Pancreas (tissue), 10 donors: ENCODE data around the gene ADM2. TPM values are rescaled to one million over a fixed set of nuclear protein-coding genes. Genes with fewer than 3 reads are reported as not detected.
A peak's percentile ranks its signal among the peaks of the same experiment; 100 is the strongest.

Experiments
- ATAC-seq, 4 donors: fragments of 200-7000 bp; cut with Tn5 transposase; one replicate each; pipeline versions ENCODE4 v1.8.0 to v1.9.1; 2020; ENCODE audit warnings: mild to moderate bottlenecking in 4 of 4, moderate library complexity in 4 of 4
- DNase-seq, 6 donors: peaks; one replicate each; pipeline ENCODE4 v3.0.0-alpha.2; 2020
- FAIRE-seq: peaks from 2 replicates; lab custom pipeline; 2012; peaks lifted over from hg19 to GRCh38; lab: Jason Lieb, UNC
- H3K27ac ChIP-seq, 4 donors: fragments of 200-600 bp; sonication (generic); 1 replicate in 3 of 4; 2 replicates in 1 of 4; pipeline versions ENCODE4 v1.5.0 to v1.8.0; 2020
- H3K27me3 ChIP-seq, 4 donors: fragments of 200-600 bp; one replicate each; pipeline ENCODE4 v1.8.0; 2021
- H3K36me3 ChIP-seq, 3 donors: fragments of 200-600 bp; sonication (generic) in 1 of 3; one replicate each; pipeline versions ENCODE4 v1.5.0 to v1.8.0; 2020 to 2021
- H3K4me1 ChIP-seq, 3 donors: fragments of 200-600 bp; one replicate each; pipeline ENCODE4 v1.8.0; 2021
- H3K4me3 ChIP-seq, 4 donors: fragments of 200-600 bp; sonication (generic) in 2 of 4; one replicate each; pipeline versions ENCODE4 v1.5.0 to v1.8.0; 2020 to 2021
- H3K9me3 ChIP-seq, 4 donors: fragments of 200-600 bp; one replicate each; pipeline ENCODE4 v1.8.0; 2021
- WGBS, 2 donors: extraction: QIAGEN DNeasy Blood & Tissue Kit; methylation state at CpG; one replicate each; pipeline ENCODE4 v1.1.7; 2013; 5-methylcytosine and 5-hydroxymethylcytosine counted together
- intact Hi-C, 3 donors: fragments of 100-400 bp; cut with DNase I; formaldehyde crosslinking; loops; one replicate each; pipeline versions ENCODE4 v1.11.1 to v1.14.2; 2022
- polyA plus RNA-seq, 2 donors: library from polyadenylated mRNA; stranded (reverse); fragments of 200-250 nt; gene quantifications; one replicate each; pipeline ENCODE4 v1.2.3, GENCODE V29; 2013
- total RNA-seq, 6 donors: library from RNA; stranded (reverse); fragmentation: NEBNext Ultra II Directional in 4 of 6; extraction: Animal tissue kit (Norgen Biotek cat#: 25700) in 4 of 6; gene quantifications; one replicate each; pipeline versions ENCODE4 v1.2.1 to v1.2.4, GENCODE V29; 2021 to 2023
- TF ChIP-seq, protein P1 (sequence below), 4 donors: fragments of 200-600 bp; sonication (generic) in 3 of 4; IDR thresholded peaks; one replicate each; pipeline versions ENCODE4 v1.5.0 to v1.8.0; 2021; ENCODE audit warnings: antibody characterized with exemption in 4 of 4
- donor health status: healthy with polysubstance abuse.
- donor health status: DM: no; HTN: no; CAD: no; lungs with moderate emphysema.
- donor health status: DM: no; HTN: no; CAD: no.
- donor health status: control.
- donor health status: control.
- donor health status: Bipolar disorder and iron deficiency.
- donor health status: DM: yes; HTN: yes; CAD: no.
- donor health status: DM: no; HTN: no; CAD: no.
- donor health status: DM: no; HTN: no; CAD: no.
- donor health status: DM: yes; HTN: yes; CAD: no.

Gene ADM2
- total and polyA plus RNA-seq, 8 donors = 2.1 to 44.3 (median 5.8) TPM

DNA sequence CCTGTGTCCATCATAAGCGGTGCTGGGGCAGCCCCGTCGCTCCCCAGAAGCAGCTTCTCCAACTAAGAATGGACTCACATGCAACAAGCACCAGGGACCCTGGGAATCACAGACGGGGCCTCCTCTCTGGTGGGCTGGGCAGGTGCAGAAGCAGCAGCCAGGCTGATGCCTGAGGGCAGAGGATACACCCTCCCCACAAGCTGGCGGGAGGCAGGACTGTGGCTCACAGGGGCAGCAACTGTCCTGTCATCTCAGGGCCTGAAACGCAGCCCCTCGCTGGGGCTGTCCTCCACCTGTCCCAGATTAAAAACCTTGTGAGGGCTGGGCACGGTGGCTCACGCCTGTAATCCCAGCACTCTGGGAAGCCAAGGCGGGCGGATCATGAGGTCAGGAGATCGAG lies 3.4 kb upstream of the ADM2 start:
- no peaks in the 10 kb centered on the region for H3K27me3 ChIP-seq
- no peak for ATAC-seq
- FAIRE-seq = no peak
- 92 to 95% methylated on average over 12 of the region's 12 CpGs for WGBS, 2 donors
- H3K4me1 ChIP-seq = peaks cover 5 to 12% (median 9%) of the 10 kb centered on the region in 3 donors
- TF ChIP-seq, protein P1, sequence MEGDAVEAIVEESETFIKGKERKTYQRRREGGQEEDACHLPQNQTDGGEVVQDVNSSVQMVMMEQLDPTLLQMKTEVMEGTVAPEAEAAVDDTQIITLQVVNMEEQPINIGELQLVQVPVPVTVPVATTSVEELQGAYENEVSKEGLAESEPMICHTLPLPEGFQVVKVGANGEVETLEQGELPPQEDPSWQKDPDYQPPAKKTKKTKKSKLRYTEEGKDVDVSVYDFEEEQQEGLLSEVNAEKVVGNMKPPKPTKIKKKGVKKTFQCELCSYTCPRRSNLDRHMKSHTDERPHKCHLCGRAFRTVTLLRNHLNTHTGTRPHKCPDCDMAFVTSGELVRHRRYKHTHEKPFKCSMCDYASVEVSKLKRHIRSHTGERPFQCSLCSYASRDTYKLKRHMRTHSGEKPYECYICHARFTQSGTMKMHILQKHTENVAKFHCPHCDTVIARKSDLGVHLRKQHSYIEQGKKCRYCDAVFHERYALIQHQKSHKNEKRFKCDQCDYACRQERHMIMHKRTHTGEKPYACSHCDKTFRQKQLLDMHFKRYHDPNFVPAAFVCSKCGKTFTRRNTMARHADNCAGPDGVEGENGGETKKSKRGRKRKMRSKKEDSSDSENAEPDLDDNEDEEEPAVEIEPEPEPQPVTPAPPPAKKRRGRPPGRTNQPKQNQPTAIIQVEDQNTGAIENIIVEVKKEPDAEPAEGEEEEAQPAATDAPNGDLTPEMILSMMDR (IDR thresholded peaks at IDR 0.05) = no peak
- H3K36me3 ChIP-seq = no peaks in the 10 kb centered on the region
- H3K27ac ChIP-seq = no peak overlapping the region
- DNase-seq = peak in 2 of 6 donors; percentile 34 to 46
- H3K9me3 ChIP-seq = no peaks in the 10 kb centered on the region
- no peak overlapping the region for H3K4me3 ChIP-seq
- intact Hi-C loops = no loop called here

DNA sequence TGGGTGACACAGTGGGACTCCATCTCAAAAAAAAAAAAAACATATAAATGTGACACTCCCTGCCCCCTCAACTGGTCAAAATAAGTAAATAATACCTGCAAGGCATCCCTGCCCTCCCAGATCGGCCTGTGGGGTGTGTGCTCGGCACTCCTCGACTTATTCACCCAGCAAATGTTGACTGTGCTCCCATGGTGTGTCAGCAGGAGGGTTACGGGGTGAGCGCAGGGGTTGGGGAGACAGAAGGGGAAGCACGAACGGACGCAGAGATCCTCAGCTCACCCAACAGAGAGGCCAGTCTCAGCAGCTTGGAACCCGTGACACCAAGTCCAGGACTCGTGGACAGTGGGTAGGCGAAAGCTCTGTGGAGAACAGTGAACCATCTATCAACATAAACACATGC lies 1.6 kb upstream of the ADM2 start:
- WGBS, 2 donors = 80% methylated on average over 11 of the region's 11 CpGs
- Histone ChIP-seq H3K36me3 (no peaks in the 10 kb centered on the region), H3K27me3 (no peaks in the 10 kb centered on the region), H3K27ac (no peak overlapping the region), H3K4me1 (peaks cover 0 to 10% (median 0%) of the 10 kb centered on the region in 3 donors), H3K9me3 (no peaks in the 10 kb centered on the region), H3K4me3 (no peak overlapping the region)
- DNase-seq (no peak), FAIRE-seq (no peak), ATAC-seq (no peak)
- TF ChIP-seq, protein P1 (IDR thresholded peaks at IDR 0.05) = no peak
- intact Hi-C loops = no loop called here

DNA sequence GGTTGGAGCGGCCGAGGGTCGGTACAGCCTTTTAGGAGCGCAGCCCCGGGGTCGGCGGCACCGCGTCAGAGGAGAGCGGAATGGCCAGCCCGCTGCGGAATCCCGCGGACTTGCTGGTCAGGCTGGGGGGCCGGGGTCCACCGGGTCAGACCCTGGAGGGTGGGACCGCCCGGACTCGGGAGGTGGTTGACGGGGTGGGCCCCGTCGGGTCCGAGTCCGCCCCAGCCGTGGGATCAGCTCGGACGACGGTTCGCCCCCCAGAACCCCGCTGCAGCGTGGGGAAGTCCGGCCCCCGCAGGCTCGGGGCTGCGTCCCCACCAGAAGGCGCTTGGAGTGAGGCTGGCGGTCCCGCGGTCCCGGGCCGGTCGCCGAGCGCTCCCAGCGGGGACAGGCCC lies 301 bp upstream of the ADM2 start:
- H3K4me1 ChIP-seq = peaks cover 0 to 13% (median 0%) of the 10 kb centered on the region in 3 donors
- H3K4me3 ChIP-seq = peak overlapping the region; percentile 33 to 60 (median 54)
- H3K36me3 ChIP-seq = no peaks in the 10 kb centered on the region
- DNase-seq = peak in 2 of 6 donors; percentile 55 to 85
- peak overlapping the region in 3 of 4 donors; percentile 78 to 82 (median 82) for H3K27ac ChIP-seq
- no peak for ATAC-seq
- intact Hi-C loops = no loop called here
- H3K9me3 ChIP-seq = no peaks in the 10 kb centered on the region
- no peaks in the 10 kb centered on the region for H3K27me3 ChIP-seq
- WGBS, 2 donors = 9 to 24% methylated on average over 18 to 45 of the region's 45 CpGs
- FAIRE-seq = no peak
- TF ChIP-seq, protein P1 (IDR thresholded peaks at IDR 0.05) = no peak

DNA sequence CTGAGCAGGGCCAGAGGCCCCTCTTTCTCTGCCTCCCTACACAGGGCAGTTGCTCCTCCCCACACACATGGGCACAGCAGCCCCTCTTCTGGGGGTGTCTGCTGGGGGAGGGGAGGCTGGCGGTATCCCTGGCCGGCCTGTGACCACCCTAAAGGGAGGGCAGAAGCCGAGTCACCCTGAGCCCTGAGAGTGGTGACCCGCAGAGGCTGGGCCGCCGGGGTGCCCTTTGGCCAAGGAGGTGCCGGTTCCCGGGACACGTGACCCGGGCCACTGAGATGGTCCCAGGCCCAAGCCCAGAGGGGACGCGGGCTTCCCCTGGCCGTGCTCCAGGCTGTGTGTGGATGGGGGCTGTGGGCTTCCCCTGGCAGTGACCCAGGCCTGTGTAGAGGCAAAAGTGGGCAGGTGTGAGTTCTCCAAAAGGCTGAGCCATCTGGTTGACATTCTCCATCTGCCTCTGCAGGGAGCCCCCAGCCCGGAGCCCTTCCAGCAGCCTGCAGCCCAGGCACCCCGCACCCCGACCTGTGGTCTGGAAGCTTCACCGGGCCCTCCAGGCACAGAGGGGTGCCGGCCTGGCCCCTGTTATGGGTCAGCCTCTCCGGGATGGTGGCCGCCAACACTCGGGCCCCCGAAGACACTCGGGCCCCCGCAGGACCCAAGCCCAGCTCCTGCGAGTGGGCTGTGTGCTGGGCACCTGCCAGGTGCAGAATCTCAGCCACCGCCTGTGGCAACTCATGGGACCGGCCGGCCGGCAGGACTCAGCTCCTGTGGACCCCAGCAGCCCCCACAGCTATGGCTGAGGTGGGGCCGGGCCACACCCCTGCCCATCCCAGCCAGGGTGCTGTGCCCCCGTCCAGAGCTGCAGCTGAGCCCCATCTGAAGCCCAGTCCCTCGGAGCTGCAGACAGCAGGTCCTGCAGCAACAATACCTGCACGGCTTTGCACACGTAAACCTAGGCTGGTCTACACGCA lies 1.0 kb downstream of the ADM2 start:
- H3K27ac ChIP-seq = peak overlapping the region; percentile 41 to 82 (median 80)
- no peaks in the 10 kb centered on the region for H3K9me3 ChIP-seq
- FAIRE-seq (no peak), DNase-seq (peak; percentile 40 to 86 (median 74)), ATAC-seq (peak in 2 of 4 donors; percentile 5 to 10)
- peaks cover 0 to 14% (median 0%) of the 10 kb centered on the region in 3 donors for H3K4me1 ChIP-seq
- no peaks in the 10 kb centered on the region for H3K27me3 ChIP-seq
- intact Hi-C loops = no loop called here
- 28% methylated on average over 35 of the region's 35 CpGs for WGBS, 2 donors
- TF ChIP-seq, protein P1 (IDR thresholded peaks at IDR 0.05) = no peak
- H3K36me3 ChIP-seq = no peaks in the 10 kb centered on the region
- peak overlapping the region; percentile 33 to 60 (median 54) for H3K4me3 ChIP-seq
